Natural killer cell (primary cell): ENCODE data around the gene MEF2B. TPM values are rescaled to one million over a fixed set of nuclear protein-coding genes. Genes with fewer than 3 reads are reported as not detected.

ENCODE experiments used
- ATAC-seq, 3 donors: fragments of 150-1000 bp in 2 of 3; fragments of 200-7000 bp in 1 of 3; cut with Tn5 transposase; 1 replicate in 1 of 3; 2 replicates in 2 of 3; pipeline ENCODE4 v1.10.0; 2021; ENCODE audit warnings: mild to moderate bottlenecking in 2 of 3, moderate library complexity in 2 of 3
- DNase-seq, 2 donors: peaks; one replicate each; pipeline versions ENCODE4 v3.0.0 to v3.0.0-alpha.2; 2013 to 2021; ENCODE audit warnings: mixed read lengths in 1 of 2
- H3K27ac ChIP-seq: one replicate; pipeline ENCODE4 v1.5.1; 2013; ENCODE audit warnings: mild to moderate bottlenecking, low read length
- H3K27me3 ChIP-seq: one replicate; pipeline ENCODE4 v1.6.1; 2013; ENCODE audit warnings: low read length; ENCODE audit not compliant: control insufficient read depth, insufficient read depth
- H3K36me3 ChIP-seq: one replicate; pipeline ENCODE4 v1.6.1; 2013; ENCODE audit warnings: low read length; ENCODE audit not compliant: control insufficient read depth, insufficient read depth
- H3K4me1 ChIP-seq: one replicate; pipeline ENCODE4 v1.6.1; 2013; ENCODE audit warnings: low read length; ENCODE audit not compliant: control insufficient read depth, insufficient read depth
- H3K4me3 ChIP-seq: one replicate; pipeline ENCODE4 v1.5.1; 2013; ENCODE audit warnings: low read length
- H3K9me3 ChIP-seq: one replicate; pipeline ENCODE4 v1.6.1; 2013; ENCODE audit warnings: low read length; ENCODE audit not compliant: control insufficient read depth, insufficient read depth
- H3K27ac Mint-ChIP-seq, 2 donors: one replicate each; pipeline ENCODE4 v1.8.0; 2022; ENCODE audit warnings: mild to moderate bottlenecking in 2 of 2, mixed read lengths in 2 of 2, moderate library complexity in 1 of 2
- H3K27me3 Mint-ChIP-seq, 2 donors: one replicate each; pipeline ENCODE4 v1.8.0; 2022; ENCODE audit warnings: low read depth in 2 of 2, mixed read lengths in 2 of 2
- H3K36me3 Mint-ChIP-seq: one replicate; pipeline ENCODE4 v1.8.0; 2022; ENCODE audit warnings: mixed read lengths
- H3K4me1 Mint-ChIP-seq, 2 donors: one replicate each; pipeline ENCODE4 v1.8.0; 2022; ENCODE audit warnings: mixed read lengths in 2 of 2
- H3K4me3 Mint-ChIP-seq: one replicate; pipeline ENCODE4 v1.8.0; 2022; ENCODE audit warnings: mild to moderate bottlenecking, moderate library complexity, mixed read lengths
- H3K9me3 Mint-ChIP-seq, 2 donors: one replicate each; pipeline ENCODE4 v1.8.0; 2022; ENCODE audit warnings: mixed read lengths in 2 of 2
- CTCF ChIP-seq: fragments of 200-600 bp; IDR thresholded peaks from one replicate; pipeline ENCODE4 v1.8.0; 2022; ENCODE audit warnings: antibody characterized with exemption
- WGBS: methylation state at CpG from one replicate; pipeline ENCODE4 v1.1.7; 2013; ENCODE audit warnings: missing lambda C conversion rate; ENCODE audit not compliant: insufficient coverage; 5-methylcytosine and 5-hydroxymethylcytosine counted together
- intact Hi-C: fragments of 100-400 bp; cut with micrococcal nuclease; formaldehyde crosslinking; loops from one replicate; pipeline ENCODE4 v1.14.2; 2022
- total RNA-seq, 4 donors: library from RNA; stranded (reverse); fragments of 120-200 nt in 1 of 4; gene quantifications; one replicate each; pipeline versions ENCODE4 v1.2.3 to v1.2.4, GENCODE V29; 2013 to 2022

Gene MEF2B
- total RNA-seq, 3 donors from 2014 or later (not counting 1 experiment from before 2014, with no cell fraction given), result 4.7 to 7.0 (median 5.6) TPM

DNA sequence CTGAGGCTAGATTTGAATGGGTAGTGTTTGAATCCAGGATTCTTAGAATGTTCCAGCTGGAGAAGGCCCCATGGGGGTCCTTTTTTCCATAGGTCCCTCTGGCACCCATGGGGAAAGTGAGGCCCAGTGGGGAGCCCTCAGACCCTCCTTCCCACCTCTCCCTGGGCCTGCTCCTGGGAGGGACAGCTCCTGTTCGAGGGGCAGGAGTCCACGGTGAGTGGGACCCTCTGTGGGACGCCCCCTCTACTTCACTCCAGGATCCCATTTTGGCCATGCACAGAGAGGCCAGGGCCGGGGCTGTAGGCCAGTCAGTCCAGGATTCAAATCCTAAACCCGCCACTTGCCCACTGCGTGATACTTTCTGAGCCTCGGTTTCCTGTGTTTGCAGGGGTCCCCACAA, 7.6 kb downstream of the MEF2B start:
- WGBS, result 89% methylated on average over 7 of the region's 7 CpGs
- Histone ChIP-seq H3K27me3 (no peaks in the 10 kb centered on the region), H3K9me3 (no peaks in the 10 kb centered on the region), H3K27ac (no peak overlapping the region), H3K4me3 (no peak overlapping the region), H3K4me1 (peaks cover 5% of the 10 kb centered on the region), H3K36me3 (no peaks in the 10 kb centered on the region)
- no peak for TF ChIP-seq CTCF
- Mint-ChIP-seq H3K9me3 (no peaks in the 10 kb centered on the region), H3K27ac (no peak overlapping the region), H3K27me3 (peaks cover 0 to 3% of the 10 kb centered on the region in 2 donors), H3K4me3 (no peak overlapping the region), H3K4me1 (peaks cover 0 to 8% of the 10 kb centered on the region in 2 donors), H3K36me3 (no peaks in the 10 kb centered on the region)
- intact Hi-C loops, result no loop called here
- ATAC-seq, result no peak
- no peak for DNase-seq

DNA sequence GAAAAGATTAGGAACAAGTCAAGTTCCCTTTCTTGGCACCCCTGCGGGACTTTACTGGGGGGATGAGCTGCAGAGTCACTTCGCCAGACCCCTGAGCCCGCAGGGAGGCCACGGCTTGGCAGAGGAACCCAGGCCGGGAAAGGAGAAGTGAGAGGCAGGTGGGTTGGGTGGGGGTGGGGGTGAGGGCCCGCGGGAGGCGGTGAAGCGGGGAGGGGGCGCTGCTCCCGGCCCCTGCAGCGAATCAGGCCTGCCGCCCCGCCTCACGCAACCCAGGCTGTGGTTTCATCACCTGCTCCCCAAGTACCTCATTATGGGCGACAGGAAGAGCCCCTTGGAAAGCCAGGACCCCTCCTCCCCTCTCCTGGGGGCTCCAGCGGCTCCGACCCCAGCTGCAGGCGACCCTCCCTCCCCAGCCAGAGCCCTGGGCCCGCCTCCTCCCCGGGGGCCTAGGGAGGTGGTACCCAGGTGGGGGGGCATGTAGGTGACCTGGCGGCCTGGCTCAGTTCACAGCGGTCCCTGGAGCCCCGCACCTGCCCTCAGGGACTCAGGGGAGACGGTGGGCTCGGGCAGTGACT, 9.5 kb downstream of the MEF2B start:
- DNase-seq (no peak), ATAC-seq (no peak)
- no peak for TF ChIP-seq CTCF
- Mint-ChIP-seq H3K36me3 (no peaks in the 10 kb centered on the region), H3K4me1 (peaks cover 0 to 8% of the 10 kb centered on the region in 2 donors), H3K27me3 (peaks cover 0 to 3% of the 10 kb centered on the region in 2 donors), H3K27ac (no peak overlapping the region), H3K4me3 (no peak overlapping the region), H3K9me3 (no peaks in the 10 kb centered on the region)
- Histone ChIP-seq H3K27ac (no peak overlapping the region), H3K27me3 (no peaks in the 10 kb centered on the region), H3K4me1 (peaks cover 5% of the 10 kb centered on the region), H3K4me3 (no peak overlapping the region), H3K36me3 (peaks cover 5% of the 10 kb centered on the region), H3K9me3 (no peaks in the 10 kb centered on the region)
- intact Hi-C loops, result no loop called here
- WGBS, result 24% methylated on average over 18 of the region's 26 CpGs

DNA sequence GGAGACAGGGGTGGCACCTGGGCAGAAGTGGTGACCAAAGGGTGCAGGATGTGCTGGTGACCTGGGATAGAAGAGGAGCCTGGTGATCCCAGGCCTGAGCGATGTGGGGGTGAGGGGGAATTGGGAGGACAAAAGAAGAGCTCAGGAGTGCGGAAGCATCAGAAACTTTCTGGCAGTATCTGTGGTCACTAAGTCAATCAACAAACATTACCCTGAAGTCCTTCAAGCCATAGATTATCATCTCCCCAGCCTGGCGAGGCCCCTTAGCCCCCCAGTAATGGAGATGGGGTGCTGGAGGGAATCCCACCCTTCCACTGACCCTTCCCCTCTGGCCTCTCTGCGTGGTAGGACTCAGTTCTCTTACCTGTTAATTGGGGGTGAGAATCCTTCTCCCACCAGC, 10.5 kb downstream of the MEF2B start:
- H3K27me3 Mint-ChIP-seq, result peaks cover 0 to 3% of the 10 kb centered on the region in 2 donors
- no peak overlapping the region for H3K4me3 Mint-ChIP-seq
- ATAC-seq (no peak), DNase-seq (no peak)
- no peak for TF ChIP-seq CTCF
- H3K36me3 ChIP-seq, result peaks cover 5% of the 10 kb centered on the region
- H3K9me3 ChIP-seq, result no peaks in the 10 kb centered on the region
- H3K36me3 Mint-ChIP-seq, result no peaks in the 10 kb centered on the region
- no peak overlapping the region for H3K27ac Mint-ChIP-seq
- WGBS, result 100% methylated on average over 1 of the region's 4 CpGs
- H3K4me3 ChIP-seq, result no peak overlapping the region
- peaks cover 0 to 3% of the 10 kb centered on the region in 2 donors for H3K9me3 Mint-ChIP-seq
- H3K27me3 ChIP-seq, result no peaks in the 10 kb centered on the region
- peaks cover 5% of the 10 kb centered on the region for H3K4me1 ChIP-seq
- intact Hi-C loops, result no loop called here
- peaks cover 0 to 8% of the 10 kb centered on the region in 2 donors for H3K4me1 Mint-ChIP-seq
- no peak overlapping the region for H3K27ac ChIP-seq

DNA sequence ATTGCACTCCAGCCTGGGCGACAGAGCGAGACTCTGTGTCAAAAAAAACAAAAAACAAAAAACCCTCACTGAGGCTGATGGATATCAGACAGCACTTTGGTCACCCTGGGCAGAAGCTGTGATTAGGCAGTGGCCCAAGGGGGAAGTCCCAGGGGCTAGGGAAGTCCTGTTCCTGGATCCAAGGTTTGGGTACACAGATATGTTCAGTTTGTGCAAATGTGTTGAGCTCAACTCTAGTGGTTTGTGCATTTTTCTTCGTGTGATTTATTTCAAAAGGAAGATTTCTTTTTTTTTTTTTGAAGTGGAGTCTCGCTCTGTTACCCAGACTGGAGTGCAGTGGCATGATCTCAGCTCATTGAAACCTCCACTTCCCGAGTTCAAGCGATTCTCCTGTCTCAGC, 12.3 kb downstream of the MEF2B start:
- WGBS, result 72% methylated on average over 6 of the region's 6 CpGs
- no peaks in the 10 kb centered on the region for H3K36me3 Mint-ChIP-seq
- intact Hi-C loops, result no loop called here

More for the DNA sequence above, 12.3 kb downstream of the MEF2B start:
- ATAC-seq, result no peak
- no peak for DNase-seq
- H3K27me3 ChIP-seq, result no peaks in the 10 kb centered on the region
- no peak overlapping the region for H3K4me3 ChIP-seq
- H3K4me1 ChIP-seq, result peaks cover 5% of the 10 kb centered on the region
- no peak overlapping the region for H3K4me3 Mint-ChIP-seq
- H3K9me3 Mint-ChIP-seq, result peaks cover 0 to 3% of the 10 kb centered on the region in 2 donors
- H3K27me3 Mint-ChIP-seq, result peaks cover 0 to 3% of the 10 kb centered on the region in 2 donors
- H3K27ac ChIP-seq, result no peak overlapping the region
- H3K4me1 Mint-ChIP-seq, result peaks cover 0 to 8% of the 10 kb centered on the region in 2 donors
- no peaks in the 10 kb centered on the region for H3K9me3 ChIP-seq
- TF ChIP-seq CTCF, result no peak
- no peak overlapping the region for H3K27ac Mint-ChIP-seq
- H3K36me3 ChIP-seq, result peaks cover 5% of the 10 kb centered on the region
